ENCODE results near the gene UNC50. TPM values are rescaled to one million over a fixed set of nuclear protein-coding genes. Genes with fewer than 3 reads are reported as not detected.

The UNC50 gene
- total RNA-seq, 1 experiment from 2014 or later: 36.4 TPM

DNA sequence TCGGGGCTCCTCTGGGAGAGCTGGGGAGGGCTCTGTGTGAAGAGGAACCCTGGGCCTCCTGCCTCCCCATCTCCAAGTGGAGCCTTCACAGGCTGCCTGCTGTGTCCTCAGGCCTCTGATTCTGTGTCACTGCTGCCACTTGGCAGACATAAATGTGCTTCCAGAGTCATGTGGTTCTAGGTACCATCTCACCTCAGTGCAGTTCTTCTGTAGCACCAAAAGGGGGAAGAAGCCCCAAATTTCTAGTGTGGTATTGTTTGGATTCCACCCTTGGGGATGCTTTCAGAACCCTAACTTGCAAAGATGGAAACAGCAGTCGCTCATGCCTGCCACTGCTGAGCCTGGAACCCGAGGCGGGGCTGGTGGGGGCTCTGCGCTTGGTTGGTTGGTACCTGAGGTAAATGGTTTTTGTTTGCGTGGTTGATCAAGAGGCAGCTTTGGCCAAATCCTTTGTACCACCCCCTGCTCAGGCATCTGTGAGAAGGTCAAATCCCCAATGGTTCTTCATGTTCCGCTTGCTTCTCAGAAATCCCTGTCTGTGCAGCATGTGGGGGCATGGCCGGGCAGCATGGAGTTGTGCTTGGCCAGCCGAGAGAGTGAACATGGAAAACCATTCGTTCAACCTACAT is 27.6 kb upstream of the UNC50 start:
- Histone ChIP-seq H3K4me3 (ENCODE audit: low read length) (no peak overlapping the region), H3K4me1 (ENCODE audit: low read length) (no peaks in the 10 kb centered on the region), H2AFZ (ENCODE audit: low read length) (no peak overlapping the region), H3K9me2 (replicated peaks; ENCODE audit: insufficient read depth, low read length) (no peaks in the 10 kb centered on the region), H4K20me1 (ENCODE audit: insufficient read depth, low read depth, low read length) (no peaks in the 10 kb centered on the region), H3K36me3 (ENCODE audit: insufficient read depth, low read length) (no peaks in the 10 kb centered on the region), H3K9ac (ENCODE audit: low read length) (no peak overlapping the region), H3K27ac (ENCODE audit: low read length) (no peak overlapping the region), H3K9me3 (ENCODE audit: low read length) (no peaks in the 10 kb centered on the region), H3K27me3 (ENCODE audit: low read length) (no peaks in the 10 kb centered on the region), H3K4me2 (ENCODE audit: low read depth, low read length, poor library complexity, severe bottlenecking) (no peak overlapping the region), H3K79me2 (ENCODE audit: low read length) (no peaks in the 10 kb centered on the region)
- no peak for DNase-seq

DNA sequence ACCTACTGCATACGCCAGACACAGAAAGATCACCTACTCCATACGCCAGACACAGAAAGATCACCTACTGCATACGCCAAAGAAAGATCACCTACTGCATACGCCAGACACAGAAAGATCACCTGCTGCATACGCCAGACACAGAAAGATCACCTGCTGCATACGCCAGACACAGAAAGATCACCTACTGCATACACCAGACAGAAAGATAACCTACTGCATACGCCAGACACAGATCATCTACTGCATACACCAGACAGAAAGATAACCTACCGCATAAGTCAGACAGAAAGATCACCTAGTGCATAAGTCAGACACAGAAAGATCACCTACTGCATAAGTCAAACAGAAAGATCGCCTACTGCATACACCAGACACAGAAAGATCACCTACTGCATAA is 25.9 kb upstream of the UNC50 start:
- Histone ChIP-seq H4K20me1 (ENCODE audit: insufficient read depth, low read depth, low read length) (no peaks in the 10 kb centered on the region), H3K4me2 (ENCODE audit: low read depth, low read length, poor library complexity, severe bottlenecking) (no peak overlapping the region), H3K4me1 (ENCODE audit: low read length) (no peaks in the 10 kb centered on the region), H3K4me3 (ENCODE audit: low read length) (no peak overlapping the region), H2AFZ (ENCODE audit: low read length) (no peak overlapping the region), H3K9me2 (replicated peaks; ENCODE audit: insufficient read depth, low read length) (no peaks in the 10 kb centered on the region), H3K79me2 (ENCODE audit: low read length) (no peaks in the 10 kb centered on the region), H3K27ac (ENCODE audit: low read length) (no peak overlapping the region), H3K9me3 (ENCODE audit: low read length) (no peaks in the 10 kb centered on the region), H3K9ac (ENCODE audit: low read length) (no peak overlapping the region), H3K36me3 (ENCODE audit: insufficient read depth, low read length) (no peaks in the 10 kb centered on the region), H3K27me3 (ENCODE audit: low read length) (no peaks in the 10 kb centered on the region)
- no peak for DNase-seq

DNA sequence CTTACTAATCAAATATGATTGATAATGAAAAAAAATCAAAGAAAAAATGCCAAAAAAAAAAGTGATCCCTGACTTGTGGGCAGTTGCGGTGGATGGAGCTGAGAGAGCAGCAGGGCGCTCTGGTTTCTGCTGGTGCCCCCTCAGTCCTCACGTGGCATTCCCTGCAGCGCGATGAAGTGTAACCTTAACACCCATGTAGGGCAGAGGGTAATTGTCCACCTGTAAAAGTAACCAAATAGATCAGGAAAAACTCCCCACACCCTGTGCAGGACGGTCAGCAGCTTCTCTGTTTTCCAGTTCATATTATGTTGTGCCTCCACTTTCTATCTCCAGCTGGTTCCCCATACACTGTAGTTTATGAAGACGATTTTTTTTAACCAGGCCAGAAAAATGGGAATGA is 25.1 kb upstream of the UNC50 start:
- no peak overlapping the region for H3K27ac ChIP-seq (ENCODE audit: low read length)
- H2AFZ ChIP-seq (ENCODE audit: low read length): no peak overlapping the region
- no peaks in the 10 kb centered on the region for H3K79me2 ChIP-seq (ENCODE audit: low read length)
- DNase-seq: no peak
- no peaks in the 10 kb centered on the region for H4K20me1 ChIP-seq (ENCODE audit: insufficient read depth, low read depth, low read length)
- no peaks in the 10 kb centered on the region for H3K9me2 ChIP-seq (replicated peaks; ENCODE audit: insufficient read depth, low read length)
- H3K9me3 ChIP-seq (ENCODE audit: low read length): no peaks in the 10 kb centered on the region
- H3K4me3 ChIP-seq (ENCODE audit: low read length): no peak overlapping the region
- H3K4me2 ChIP-seq (ENCODE audit: low read depth, low read length, poor library complexity, severe bottlenecking): no peak overlapping the region
- no peaks in the 10 kb centered on the region for H3K27me3 ChIP-seq (ENCODE audit: low read length)
- no peaks in the 10 kb centered on the region for H3K4me1 ChIP-seq (ENCODE audit: low read length)
- H3K36me3 ChIP-seq (ENCODE audit: insufficient read depth, low read length): no peaks in the 10 kb centered on the region
- no peak overlapping the region for H3K9ac ChIP-seq (ENCODE audit: low read length)

DNA sequence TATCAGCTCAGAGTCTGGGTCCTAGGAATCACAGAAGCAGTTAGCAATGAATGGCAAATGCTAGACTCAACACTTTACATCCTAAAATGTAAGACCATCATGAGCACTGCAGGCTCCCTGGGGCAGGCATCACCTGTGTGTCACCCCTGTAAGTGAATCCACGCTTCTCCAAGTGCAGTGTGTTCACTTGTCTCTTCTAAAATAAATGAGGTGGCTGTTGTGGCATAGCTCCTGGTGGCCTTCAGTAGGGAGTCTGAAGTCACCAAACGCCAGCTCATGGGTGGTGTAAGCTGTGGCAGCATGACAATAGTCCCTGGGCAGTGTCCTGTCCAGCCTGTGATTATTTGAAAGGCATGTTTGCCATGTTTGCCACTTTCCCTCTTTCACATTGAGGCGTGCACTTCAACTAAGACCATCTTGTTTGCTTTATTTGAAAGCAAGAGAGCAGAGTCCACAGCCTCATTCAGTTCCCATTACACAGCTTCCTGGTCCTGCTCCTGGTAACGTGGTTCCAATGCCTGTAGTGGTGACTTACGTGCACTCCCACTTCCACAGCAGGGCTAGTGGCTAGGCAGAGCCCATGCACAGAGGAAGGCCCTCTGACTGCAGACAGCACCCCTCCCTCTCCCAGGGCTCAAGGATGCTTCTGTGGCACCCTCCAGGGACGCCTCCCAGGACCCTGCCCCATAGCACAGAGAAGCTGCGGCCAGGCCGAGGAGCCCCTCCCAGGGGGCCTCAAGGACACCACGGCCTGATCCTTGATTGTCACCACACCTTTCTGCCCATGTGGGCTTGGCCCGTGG is 24.4 kb upstream of the UNC50 start:
- Histone ChIP-seq H3K27ac (ENCODE audit: low read length) (no peak overlapping the region), H3K36me3 (ENCODE audit: insufficient read depth, low read length) (no peaks in the 10 kb centered on the region), H2AFZ (ENCODE audit: low read length) (no peak overlapping the region), H3K9me3 (ENCODE audit: low read length) (no peaks in the 10 kb centered on the region), H3K4me3 (ENCODE audit: low read length) (no peak overlapping the region), H3K4me2 (ENCODE audit: low read depth, low read length, poor library complexity, severe bottlenecking) (no peak overlapping the region), H4K20me1 (ENCODE audit: insufficient read depth, low read depth, low read length) (no peaks in the 10 kb centered on the region), H3K27me3 (ENCODE audit: low read length) (no peaks in the 10 kb centered on the region), H3K4me1 (ENCODE audit: low read length) (no peaks in the 10 kb centered on the region), H3K9ac (ENCODE audit: low read length) (no peak overlapping the region), H3K9me2 (replicated peaks; ENCODE audit: insufficient read depth, low read length) (no peaks in the 10 kb centered on the region), H3K79me2 (ENCODE audit: low read length) (no peaks in the 10 kb centered on the region)
- DNase-seq: no peak

DNA sequence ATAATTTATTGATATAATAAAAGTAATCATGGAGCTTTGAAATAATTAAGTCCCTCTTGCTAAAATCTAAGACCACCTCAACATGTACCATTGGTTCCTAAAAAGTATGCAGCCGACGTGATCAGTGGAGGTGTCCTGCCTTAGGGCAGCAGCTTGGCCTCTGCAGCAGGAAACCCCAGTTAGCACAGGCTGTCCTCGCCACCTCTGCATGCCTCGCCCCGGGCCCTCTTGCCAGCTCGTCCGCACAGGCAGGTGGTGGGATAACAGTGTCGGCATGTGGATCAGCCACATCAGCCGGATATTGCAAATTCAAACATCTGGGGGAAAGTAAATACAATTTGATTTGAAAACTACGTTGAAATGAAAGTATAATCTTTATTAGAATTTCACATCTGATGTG is 23.0 kb upstream of the UNC50 start:
- Histone ChIP-seq H4K20me1 (ENCODE audit: insufficient read depth, low read depth, low read length) (no peaks in the 10 kb centered on the region), H3K27me3 (ENCODE audit: low read length) (no peaks in the 10 kb centered on the region), H3K27ac (ENCODE audit: low read length) (no peak overlapping the region), H3K36me3 (ENCODE audit: insufficient read depth, low read length) (no peaks in the 10 kb centered on the region), H3K9me2 (replicated peaks; ENCODE audit: insufficient read depth, low read length) (no peaks in the 10 kb centered on the region), H3K9me3 (ENCODE audit: low read length) (no peaks in the 10 kb centered on the region), H3K4me2 (ENCODE audit: low read depth, low read length, poor library complexity, severe bottlenecking) (no peak overlapping the region), H3K79me2 (ENCODE audit: low read length) (no peaks in the 10 kb centered on the region), H3K9ac (ENCODE audit: low read length) (no peak overlapping the region), H3K4me1 (ENCODE audit: low read length) (no peaks in the 10 kb centered on the region), H3K4me3 (ENCODE audit: low read length) (no peak overlapping the region), H2AFZ (ENCODE audit: low read length) (no peak overlapping the region)
- DNase-seq: no peak

DNA sequence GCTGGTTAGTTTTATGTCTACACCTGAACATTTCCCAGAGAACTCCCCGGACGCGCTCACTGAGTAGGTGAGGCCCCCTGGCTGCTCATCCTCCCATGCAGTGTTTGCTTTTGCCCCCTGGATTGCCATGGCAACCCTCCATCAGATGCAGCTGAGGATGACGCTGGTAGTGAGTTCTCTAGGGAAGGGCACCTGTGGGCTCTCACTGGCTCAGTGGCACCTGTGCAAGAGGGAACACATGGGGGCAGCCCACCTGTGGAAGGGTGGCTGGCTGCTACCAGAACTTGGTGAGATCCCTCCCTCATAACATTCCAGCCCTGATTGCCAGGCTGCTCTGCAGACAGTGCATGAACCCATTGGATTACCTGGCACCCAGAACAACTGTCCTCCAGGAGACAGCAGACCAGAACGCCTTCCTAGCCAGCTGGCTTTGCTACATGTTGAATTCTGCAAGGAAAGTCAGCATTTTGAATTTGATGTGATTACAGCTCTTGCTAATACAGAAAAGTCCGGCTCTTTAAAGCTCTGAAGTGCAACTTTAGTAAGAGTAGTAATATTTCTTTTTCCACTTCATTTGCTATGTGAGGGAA is 21.7 kb upstream of the UNC50 start:
- no peaks in the 10 kb centered on the region for H3K36me3 ChIP-seq (ENCODE audit: insufficient read depth, low read length)
- no peak for DNase-seq

DNA sequence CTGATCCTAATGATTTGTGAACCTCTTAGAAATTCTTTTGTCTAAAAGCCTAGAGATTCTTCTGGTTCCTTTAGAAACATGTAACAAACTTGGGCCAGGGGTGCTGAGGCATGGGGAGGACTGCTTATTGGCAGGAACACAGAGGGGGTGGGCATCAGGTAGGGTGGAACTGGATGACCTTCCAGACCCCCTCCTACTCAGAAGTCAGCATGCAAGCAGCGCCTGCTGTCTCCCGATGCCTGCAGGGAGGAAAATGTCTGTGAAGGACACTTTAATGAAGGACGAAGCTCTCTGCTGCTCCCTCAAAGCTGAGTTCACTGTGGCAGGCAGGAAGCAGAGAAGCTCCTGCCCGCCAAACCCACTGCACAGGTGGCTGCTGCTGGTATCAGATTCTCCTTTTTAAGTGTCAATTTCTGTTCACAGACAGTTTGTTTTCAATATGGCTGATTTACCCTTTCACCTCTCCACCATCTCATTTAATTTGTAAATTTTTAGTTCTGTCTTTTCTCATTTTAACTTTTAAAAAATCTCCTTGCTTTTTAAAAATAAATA is 19.4 kb upstream of the UNC50 start:
- Histone ChIP-seq H2AFZ (ENCODE audit: low read length) (no peak overlapping the region), H3K36me3 (ENCODE audit: insufficient read depth, low read length) (no peaks in the 10 kb centered on the region), H3K27ac (ENCODE audit: low read length) (no peak overlapping the region), H3K4me1 (ENCODE audit: low read length) (no peaks in the 10 kb centered on the region), H3K9ac (ENCODE audit: low read length) (no peak overlapping the region), H3K79me2 (ENCODE audit: low read length) (no peaks in the 10 kb centered on the region), H4K20me1 (ENCODE audit: insufficient read depth, low read depth, low read length) (no peaks in the 10 kb centered on the region), H3K27me3 (ENCODE audit: low read length) (no peaks in the 10 kb centered on the region), H3K4me3 (ENCODE audit: low read length) (no peak overlapping the region), H3K4me2 (ENCODE audit: low read depth, low read length, poor library complexity, severe bottlenecking) (no peak overlapping the region), H3K9me3 (ENCODE audit: low read length) (no peaks in the 10 kb centered on the region), H3K9me2 (replicated peaks; ENCODE audit: insufficient read depth, low read length) (no peaks in the 10 kb centered on the region)
- no peak for DNase-seq

More for the DNA sequence above, 21.7 kb upstream of the UNC50 start:
- no peaks in the 10 kb centered on the region for H3K9me2 ChIP-seq (replicated peaks; ENCODE audit: insufficient read depth, low read length)
- no peak overlapping the region for H3K27ac ChIP-seq (ENCODE audit: low read length)
- H3K4me2 ChIP-seq (ENCODE audit: low read depth, low read length, poor library complexity, severe bottlenecking): no peak overlapping the region
- no peaks in the 10 kb centered on the region for H3K4me1 ChIP-seq (ENCODE audit: low read length)
- no peak overlapping the region for H2AFZ ChIP-seq (ENCODE audit: low read length)
- no peak overlapping the region for H3K9ac ChIP-seq (ENCODE audit: low read length)
- H3K4me3 ChIP-seq (ENCODE audit: low read length): no peak overlapping the region
- H3K27me3 ChIP-seq (ENCODE audit: low read length): no peaks in the 10 kb centered on the region
- no peaks in the 10 kb centered on the region for H3K79me2 ChIP-seq (ENCODE audit: low read length)
- no peaks in the 10 kb centered on the region for H4K20me1 ChIP-seq (ENCODE audit: insufficient read depth, low read depth, low read length)
- H3K9me3 ChIP-seq (ENCODE audit: low read length): no peaks in the 10 kb centered on the region

DNA sequence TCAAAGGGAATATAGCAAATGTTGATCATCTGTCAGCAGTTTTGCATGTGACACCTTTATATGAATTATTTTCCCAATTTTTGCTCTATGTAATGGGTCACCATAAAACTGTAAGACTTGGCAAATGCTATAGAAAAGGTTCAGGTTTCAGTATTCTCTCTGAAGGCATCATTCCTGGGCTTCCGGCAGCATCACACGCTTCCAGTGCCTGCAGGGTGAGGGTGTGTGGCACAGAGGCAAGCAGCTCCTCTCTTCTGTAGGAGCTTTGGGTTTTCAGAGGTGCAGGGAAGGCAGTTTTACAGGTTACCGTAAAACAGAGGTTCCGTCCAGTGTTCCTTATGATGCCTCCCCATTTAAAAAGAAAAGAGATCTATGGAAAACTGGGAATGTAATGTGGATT is 18.9 kb upstream of the UNC50 start:
- Histone ChIP-seq H3K4me3 (ENCODE audit: low read length) (no peak overlapping the region), H2AFZ (ENCODE audit: low read length) (no peak overlapping the region), H3K9me2 (replicated peaks; ENCODE audit: insufficient read depth, low read length) (no peaks in the 10 kb centered on the region), H3K27me3 (ENCODE audit: low read length) (no peaks in the 10 kb centered on the region), H3K27ac (ENCODE audit: low read length) (no peak overlapping the region), H3K9me3 (ENCODE audit: low read length) (no peaks in the 10 kb centered on the region), H3K4me1 (ENCODE audit: low read length) (no peaks in the 10 kb centered on the region), H3K79me2 (ENCODE audit: low read length) (no peaks in the 10 kb centered on the region), H4K20me1 (ENCODE audit: insufficient read depth, low read depth, low read length) (no peaks in the 10 kb centered on the region), H3K4me2 (ENCODE audit: low read depth, low read length, poor library complexity, severe bottlenecking) (no peak overlapping the region), H3K36me3 (ENCODE audit: insufficient read depth, low read length) (no peaks in the 10 kb centered on the region), H3K9ac (ENCODE audit: low read length) (no peak overlapping the region)
- no peak for DNase-seq

Data from Karpas-422 (cell line).